BLaER1 treated with 17β-estradiol and CSF1 and Interleukin-3, amounts not matched to agents 10 nM and 100 nM (cell line): ENCODE measurements around the gene GREM2.

Experiments used
- H3K27ac ChIP-seq, 11 experiments: shearing (Covaris generic); formaldehyde crosslinking; 2 replicates each; pipeline ENCODE4 v1.8.1; 2022
- H3K27me3 ChIP-seq, 11 experiments: shearing (Covaris generic); formaldehyde crosslinking; 2 replicates each; pipeline ENCODE4 v1.8.1; 2022
- H3K36me3 ChIP-seq, 11 experiments: shearing (Covaris generic); formaldehyde crosslinking; 2 replicates each; pipeline ENCODE4 v1.8.1; 2022
- H3K4me1 ChIP-seq, 10 experiments: shearing (Covaris generic); formaldehyde crosslinking; 2 replicates each; pipeline ENCODE4 v1.8.1; 2022
- H3K4me2 ChIP-seq, 11 experiments: shearing (Covaris generic); formaldehyde crosslinking; 2 replicates each; pipeline ENCODE4 v1.8.1; 2022
- H3K4me3 ChIP-seq, 10 experiments: shearing (Covaris generic); formaldehyde crosslinking; 2 replicates each; pipeline ENCODE4 v1.8.1; 2022
- H3K9ac ChIP-seq, 11 experiments: shearing (Covaris generic); formaldehyde crosslinking; 2 replicates each; pipeline ENCODE4 v1.8.1; 2022
- H3K9me3 ChIP-seq, 11 experiments: shearing (Covaris generic); formaldehyde crosslinking; replicated peaks in 1 of 11; 2 replicates each; pipeline ENCODE4 v1.8.1; 2022
- H4K20me1 ChIP-seq, 11 experiments: shearing (Covaris generic); formaldehyde crosslinking; 2 replicates each; pipeline ENCODE4 v1.8.1; 2022
- Cebpa-rat ChIP-seq, 11 experiments: shearing (Covaris generic); IDR thresholded peaks; 2 replicates each; pipeline ENCODE4 v1.8.1; 2022

The GREM2 gene

GRCh38 chr1:240506176-240506575 is 105.8 kb downstream of the GREM2 start:
- no peaks in the 10 kb centered on the region for H3K27me3 ChIP-seq
- no peak overlapping the region for H3K9ac ChIP-seq
- peaks cover 0 to 38% (median 27%) of the 10 kb centered on the region in 11 experiments; a peak in 18 of 22 replicates for H3K9me3 ChIP-seq
- no peak overlapping the region for H3K4me3 ChIP-seq
- no peak for TF ChIP-seq Cebpa-rat (IDR thresholded peaks at IDR 0.05)
- no peaks in the 10 kb centered on the region; a peak in 1 of 22 replicates for H3K36me3 ChIP-seq
- no peaks in the 10 kb centered on the region for H4K20me1 ChIP-seq
- H3K4me1 ChIP-seq = peaks cover 15 to 36% (median 27%) of the 10 kb centered on the region in 10 experiments
- H3K27ac ChIP-seq = no peak overlapping the region
- H3K4me2 ChIP-seq = no peak overlapping the region

GRCh38 chr1:240503558-240503957 is 108.4 kb downstream of the GREM2 start:
- Histone ChIP-seq H3K4me1 (peaks cover 27 to 45% (median 38%) of the 10 kb centered on the region in 10 experiments), H3K27me3 (no peaks in the 10 kb centered on the region), H3K36me3 (no peaks in the 10 kb centered on the region; a peak in 1 of 22 replicates), H3K4me2 (peak overlapping the region; percentile 36 to 78 (median 67); a peak in 21 of 22 replicates), H3K27ac (peak overlapping the region in 6 of 11 experiments; percentile 5 to 55 (median 46); a peak in 8 of 22 replicates), H3K9me3 (peaks cover 0 to 51% (median 34%) of the 10 kb centered on the region in 11 experiments; a peak in 18 of 22 replicates), H3K4me3 (peak overlapping the region in 1 of 10 experiments; percentile 9; a peak in 2 of 20 replicates), H3K9ac (no peak overlapping the region; a peak in 2 of 22 replicates), H4K20me1 (no peaks in the 10 kb centered on the region)
- no peak for TF ChIP-seq Cebpa-rat (IDR thresholded peaks at IDR 0.05)

GRCh38 chr1:240503036-240503435 is 108.9 kb downstream of the GREM2 start:
- Histone ChIP-seq H3K9ac (no peak overlapping the region; a peak in 1 of 22 replicates), H3K27me3 (no peaks in the 10 kb centered on the region), H3K4me1 (peaks cover 32 to 51% (median 44%) of the 10 kb centered on the region in 10 experiments), H3K4me3 (peak overlapping the region in 1 of 10 experiments; percentile 9; a peak in 1 of 20 replicates), H3K36me3 (no peaks in the 10 kb centered on the region; a peak in 1 of 22 replicates), H3K9me3 (peaks cover 0 to 51% (median 34%) of the 10 kb centered on the region in 11 experiments; a peak in 18 of 22 replicates), H3K4me2 (peak overlapping the region; percentile 36 to 78 (median 67); a peak in 21 of 22 replicates), H3K27ac (peak overlapping the region in 6 of 11 experiments; percentile 5 to 55 (median 46); a peak in 8 of 22 replicates), H4K20me1 (no peaks in the 10 kb centered on the region)
- TF ChIP-seq Cebpa-rat (IDR thresholded peaks at IDR 0.05) = no peak

GRCh38 chr1:240501115-240501514 is 110.8 kb downstream of the GREM2 start:
- Histone ChIP-seq H3K4me3 (no peak overlapping the region), H3K36me3 (no peaks in the 10 kb centered on the region; a peak in 1 of 22 replicates), H3K27me3 (no peaks in the 10 kb centered on the region), H3K4me2 (no peak overlapping the region), H3K4me1 (peaks cover 35 to 60% (median 51%) of the 10 kb centered on the region in 10 experiments), H3K9ac (no peak overlapping the region), H3K27ac (no peak overlapping the region), H3K9me3 (peaks cover 0 to 42% (median 25%) of the 10 kb centered on the region in 11 experiments; a peak in 17 of 22 replicates), H4K20me1 (no peaks in the 10 kb centered on the region)
- no peak for TF ChIP-seq Cebpa-rat (IDR thresholded peaks at IDR 0.05)

GRCh38 chr1:240500647-240501046 is 111.3 kb downstream of the GREM2 start:
- peaks cover 0 to 41% (median 24%) of the 10 kb centered on the region in 11 experiments; a peak in 17 of 22 replicates for H3K9me3 ChIP-seq
- no peak overlapping the region for H3K27ac ChIP-seq

GRCh38 chr1:240499012-240499411 is 112.9 kb downstream of the GREM2 start:
- H3K27me3 ChIP-seq = no peaks in the 10 kb centered on the region
- peak overlapping the region; percentile 39 to 74 (median 60) for H3K4me2 ChIP-seq
- H3K4me3 ChIP-seq = no peak overlapping the region
- no peaks in the 10 kb centered on the region for H4K20me1 ChIP-seq
- H3K9ac ChIP-seq = no peak overlapping the region
- H3K9me3 ChIP-seq = peaks cover 0 to 37% (median 21%) of the 10 kb centered on the region in 11 experiments; a peak in 16 of 22 replicates
- peak overlapping the region in 6 of 11 experiments; percentile 10 to 55 (median 39); a peak in 9 of 22 replicates for H3K27ac ChIP-seq
- H3K36me3 ChIP-seq = no peaks in the 10 kb centered on the region; a peak in 1 of 22 replicates
- TF ChIP-seq Cebpa-rat (IDR thresholded peaks at IDR 0.05) = no peak
- peaks cover 30 to 50% (median 41%) of the 10 kb centered on the region in 10 experiments for H3K4me1 ChIP-seq

More at GRCh38 chr1:240500647-240501046, 111.3 kb downstream of the GREM2 start:
- Histone ChIP-seq H4K20me1 (no peaks in the 10 kb centered on the region), H3K27me3 (no peaks in the 10 kb centered on the region), H3K4me3 (no peak overlapping the region), H3K36me3 (no peaks in the 10 kb centered on the region; a peak in 1 of 22 replicates), H3K4me1 (peaks cover 35 to 60% (median 51%) of the 10 kb centered on the region in 10 experiments), H3K4me2 (no peak overlapping the region), H3K9ac (no peak overlapping the region)
- no peak for TF ChIP-seq Cebpa-rat (IDR thresholded peaks at IDR 0.05)

- Histone ChIP-seq H3K4me3 (no peak overlapping the region), H3K9me3 (peaks cover 2 to 43% (median 28%) of the 10 kb centered on the region in 11 experiments; a peak in 18 of 22 replicates), H3K4me2 (peak overlapping the region; percentile 39 to 74 (median 60)), H3K27me3 (no peaks in the 10 kb centered on the region), H4K20me1 (no peaks in the 10 kb centered on the region), H3K4me1 (peaks cover 23 to 43% (median 35%) of the 10 kb centered on the region in 10 experiments), H3K27ac (peak overlapping the region in 5 of 11 experiments; percentile 10 to 55 (median 32); a peak in 4 of 22 replicates), H3K9ac (no peak overlapping the region), H3K36me3 (no peaks in the 10 kb centered on the region; a peak in 1 of 22 replicates)
- TF ChIP-seq Cebpa-rat (IDR thresholded peaks at IDR 0.05) = no peak
These were observed 113.6 kb downstream of the GREM2 start for GRCh38 chr1:240498335-240498734.

- peaks cover 20 to 39% (median 30%) of the 10 kb centered on the region in 10 experiments for H3K4me1 ChIP-seq
- no peaks in the 10 kb centered on the region for H3K27me3 ChIP-seq
- no peak overlapping the region for H3K9ac ChIP-seq
- peak overlapping the region in 2 of 11 experiments; percentile 30 to 55; a peak in 1 of 22 replicates for H3K27ac ChIP-seq
- peaks cover 6 to 48% (median 31%) of the 10 kb centered on the region in 11 experiments for H3K9me3 ChIP-seq
- H3K4me3 ChIP-seq = no peak overlapping the region
- no peaks in the 10 kb centered on the region; a peak in 1 of 22 replicates for H3K36me3 ChIP-seq
- no peak for TF ChIP-seq Cebpa-rat (IDR thresholded peaks at IDR 0.05)
- H3K4me2 ChIP-seq = peak overlapping the region; percentile 39 to 74 (median 60); a peak in 21 of 22 replicates
- no peaks in the 10 kb centered on the region for H4K20me1 ChIP-seq
These were observed 114.0 kb downstream of the GREM2 start for GRCh38 chr1:240497908-240498307.

GRCh38 chr1:240496941-240497340 is 115.0 kb downstream of the GREM2 start:
- Histone ChIP-seq H3K9ac (no peak overlapping the region), H3K4me3 (no peak overlapping the region), H3K4me2 (peak overlapping the region in 3 of 11 experiments; percentile 47 to 66 (median 62); a peak in 2 of 22 replicates), H3K4me1 (peaks cover 20 to 29% (median 24%) of the 10 kb centered on the region in 10 experiments), H3K36me3 (no peaks in the 10 kb centered on the region; a peak in 1 of 22 replicates), H3K27ac (no peak overlapping the region), H4K20me1 (no peaks in the 10 kb centered on the region), H3K9me3 (peaks cover 12 to 48% (median 35%) of the 10 kb centered on the region in 11 experiments), H3K27me3 (no peaks in the 10 kb centered on the region)
- no peak for TF ChIP-seq Cebpa-rat (IDR thresholded peaks at IDR 0.05)
